Astrocyte (in vitro differentiated cells and primary cell): ENCODE results near the gene GSTM2. TPM values are rescaled to one million over a fixed set of nuclear protein-coding genes. Genes with fewer than 3 reads are reported as not detected.
"Not testable (repeated sequence)": the region's sequence is repeated elsewhere in the genome, so short reads cannot be mapped to it uniquely, and the experiment has no call there.

ENCODE experiments used
- DNase-seq: peaks from one replicate; pipeline ENCODE4 v3.0.0-alpha.2; 2010; ENCODE audit warnings: low read depth
- FAIRE-seq: peaks from 2 replicates; lab custom pipeline; 2011; peaks lifted over from hg19 to GRCh38; lab: Jason Lieb, UNC
- H2AFZ ChIP-seq: 2 replicates; pipeline ENCODE4 v1.6.0; 2012; ENCODE audit warnings: low read depth, low read length, inconsistent platforms
- H3K27ac ChIP-seq: 2 replicates; pipeline ENCODE4 v1.5.1; 2011; ENCODE audit warnings: low read depth, low read length, inconsistent platforms
- H3K27me3 ChIP-seq: 2 replicates; pipeline ENCODE4 v1.6.0; 2011; ENCODE audit warnings: low read length, inconsistent platforms; ENCODE audit not compliant: insufficient read depth
- H3K36me3 ChIP-seq: 2 replicates; pipeline ENCODE4 v1.5.1; 2011; ENCODE audit warnings: low read length, inconsistent platforms; ENCODE audit not compliant: insufficient read depth
- H3K4me1 ChIP-seq: 2 replicates; pipeline ENCODE4 v1.5.1; 2011; ENCODE audit warnings: low read length, inconsistent platforms; ENCODE audit not compliant: insufficient read depth
- H3K4me2 ChIP-seq: 2 replicates; pipeline ENCODE4 v1.6.0; 2012; ENCODE audit warnings: low read length, inconsistent platforms
- H3K4me3 ChIP-seq: 2 replicates; pipeline ENCODE4 v1.5.1; 2011; ENCODE audit warnings: low read depth, mild to moderate bottlenecking, low read length, inconsistent platforms; ENCODE audit not compliant: insufficient read depth
- H3K79me2 ChIP-seq: 2 replicates; pipeline ENCODE4 v1.6.0; 2012; ENCODE audit warnings: mild to moderate bottlenecking, low read length, inconsistent platforms; ENCODE audit not compliant: insufficient read depth
- H3K9ac ChIP-seq: 2 replicates; pipeline ENCODE4 v1.6.0; 2012; ENCODE audit warnings: mild to moderate bottlenecking, low read length, inconsistent platforms
- H3K9me3 ChIP-seq: 2 replicates; pipeline ENCODE4 v1.5.1; 2012; ENCODE audit warnings: low read depth, mild to moderate bottlenecking, low read length, inconsistent platforms; ENCODE audit not compliant: insufficient read depth
- H4K20me1 ChIP-seq: 2 replicates; pipeline ENCODE4 v1.6.0; 2012; ENCODE audit warnings: low read length, inconsistent platforms; ENCODE audit not compliant: insufficient read depth
- H3K27ac Mint-ChIP-seq: one replicate; pipeline ENCODE4 v1.8.0; 2021; ENCODE audit warnings: mild to moderate bottlenecking, mixed read lengths; ENCODE audit not compliant: unreplicated experiment
- H3K27me3 Mint-ChIP-seq: one replicate; pipeline ENCODE4 v1.8.0; 2021; ENCODE audit warnings: low read depth, mixed read lengths; ENCODE audit not compliant: unreplicated experiment
- H3K36me3 Mint-ChIP-seq: one replicate; pipeline ENCODE4 v1.8.0; 2021; ENCODE audit warnings: low read depth, mixed read lengths; ENCODE audit not compliant: unreplicated experiment
- H3K4me1 Mint-ChIP-seq: one replicate; pipeline ENCODE4 v1.8.0; 2021; ENCODE audit warnings: low read depth, mixed read lengths; ENCODE audit not compliant: unreplicated experiment
- H3K4me3 Mint-ChIP-seq: one replicate; pipeline ENCODE4 v1.8.0; 2021; ENCODE audit warnings: mild to moderate bottlenecking, moderate library complexity, mixed read lengths; ENCODE audit not compliant: unreplicated experiment
- H3K9me3 Mint-ChIP-seq: one replicate; pipeline ENCODE4 v1.8.0; 2021; ENCODE audit warnings: mild to moderate bottlenecking, mixed read lengths; ENCODE audit not compliant: unreplicated experiment
- CTCF ChIP-seq: IDR thresholded peaks from 2 replicates; pipeline ENCODE4 v1.5.1; 2011; ENCODE audit warnings: low read depth, mild to moderate bottlenecking, inconsistent platforms, low read length, moderate library complexity; ENCODE audit not compliant: insufficient read depth
- EZH2 ChIP-seq: IDR thresholded peaks from 2 replicates; pipeline ENCODE4 v1.6.1; 2012; ENCODE audit warnings: mild to moderate bottlenecking, low read length, inconsistent platforms; ENCODE audit not compliant: insufficient read depth
- total RNA-seq: library from RNA; stranded (reverse); gene quantifications from 2 replicates; pipeline ENCODE4 v1.2.1, GENCODE V29; 2021

Gene GSTM2
- total RNA-seq, 1 donor from 2014 or later: 13.4 TPM

GRCh38 chr1:109676683-109677381 lies 9.0 kb downstream of the GSTM2 start:
- not testable (repeated sequence) for H3K9me3 Mint-ChIP-seq, H4K20me1 ChIP-seq, H3K27me3 Mint-ChIP-seq, H3K36me3 ChIP-seq, H2AFZ ChIP-seq, H3K27ac Mint-ChIP-seq, H3K4me1 ChIP-seq, H3K9me3 ChIP-seq, H3K79me2 ChIP-seq, DNase-seq, H3K4me3 Mint-ChIP-seq, H3K27me3 ChIP-seq, H3K9ac ChIP-seq, H3K27ac ChIP-seq, FAIRE-seq, H3K4me2 ChIP-seq, H3K4me1 Mint-ChIP-seq, H3K36me3 Mint-ChIP-seq, H3K4me3 ChIP-seq

GRCh38 chr1:109677459-109677858 lies 9.6 kb downstream of the GSTM2 start:
- Histone ChIP-seq H2AFZ (no peak overlapping the region), H4K20me1 (no peaks in the 10 kb centered on the region), H3K36me3 (no peaks in the 10 kb centered on the region), H3K79me2 (no peaks in the 10 kb centered on the region), H3K9ac (no peak overlapping the region), H3K9me3 (no peaks in the 10 kb centered on the region), H3K4me3 (no peak overlapping the region), H3K4me1 (no peaks in the 10 kb centered on the region), H3K4me2 (no peak overlapping the region), H3K27ac (no peak overlapping the region), H3K27me3 (no peaks in the 10 kb centered on the region)
- FAIRE-seq (no peak), DNase-seq (no peak)
- peaks cover 8% of the 10 kb centered on the region for H3K27me3 Mint-ChIP-seq
- H3K27ac Mint-ChIP-seq: no peak overlapping the region
- peaks cover 2% of the 10 kb centered on the region for H3K9me3 Mint-ChIP-seq
- H3K36me3 Mint-ChIP-seq: peaks cover 3% of the 10 kb centered on the region
- TF ChIP-seq CTCF (no peak), EZH2 (no peak)
- H3K4me1 Mint-ChIP-seq: no peaks in the 10 kb centered on the region
- H3K4me3 Mint-ChIP-seq: no peak overlapping the region

GRCh38 chr1:109678637-109679036 lies 10.8 kb downstream of the GSTM2 start:
- not testable (repeated sequence) for H3K9me3 ChIP-seq, H3K4me3 Mint-ChIP-seq, H3K27ac Mint-ChIP-seq, H3K27ac ChIP-seq, H3K9me3 Mint-ChIP-seq, H3K4me1 Mint-ChIP-seq, H3K27me3 ChIP-seq, H3K36me3 Mint-ChIP-seq, H3K79me2 ChIP-seq, FAIRE-seq, H3K4me1 ChIP-seq, H2AFZ ChIP-seq, H3K9ac ChIP-seq, H4K20me1 ChIP-seq, H3K4me3 ChIP-seq, H3K27me3 Mint-ChIP-seq, DNase-seq, H3K4me2 ChIP-seq, H3K36me3 ChIP-seq

GRCh38 chr1:109684777-109685176 lies 16.9 kb downstream of the GSTM2 start:
- not testable (repeated sequence) for H3K36me3 ChIP-seq, H3K27me3 Mint-ChIP-seq, H3K4me1 ChIP-seq, H3K4me3 ChIP-seq, H2AFZ ChIP-seq, H3K9me3 ChIP-seq, H3K79me2 ChIP-seq, H3K9me3 Mint-ChIP-seq, H3K36me3 Mint-ChIP-seq, H3K4me1 Mint-ChIP-seq, DNase-seq, H3K27me3 ChIP-seq, H3K4me3 Mint-ChIP-seq, H3K27ac ChIP-seq, FAIRE-seq, H4K20me1 ChIP-seq, H3K27ac Mint-ChIP-seq, H3K4me2 ChIP-seq, H3K9ac ChIP-seq

GRCh38 chr1:109685399-109685798 lies 17.5 kb downstream of the GSTM2 start:
- H4K20me1 ChIP-seq, H3K4me2 ChIP-seq, H3K4me1 Mint-ChIP-seq, H3K9me3 ChIP-seq, DNase-seq, H3K36me3 ChIP-seq, H3K27ac Mint-ChIP-seq, H3K79me2 ChIP-seq, H3K4me3 ChIP-seq, H3K27ac ChIP-seq, H2AFZ ChIP-seq, FAIRE-seq, H3K9me3 Mint-ChIP-seq, H3K4me3 Mint-ChIP-seq, H3K27me3 ChIP-seq, H3K9ac ChIP-seq, H3K4me1 ChIP-seq, H3K36me3 Mint-ChIP-seq, H3K27me3 Mint-ChIP-seq: not testable (repeated sequence)
